WTC11 (cell line): Measurements from ENCODE around the gene STIP1. TPM values are rescaled to one million over a fixed set of nuclear protein-coding genes. Genes with fewer than 3 reads are reported as not detected.

ENCODE experiments used
- ATAC-seq: fragments of 200-7000 bp; cut with Tn5 transposase; 2 replicates; pipeline ENCODE4 v1.10.0; 2021; ENCODE audit warnings: mild to moderate bottlenecking, moderate library complexity
- CTCF ChIA-PET: fragments of 300-600 bp; sonication (Branson Sonifier 250); formaldehyde crosslinking; loops from one replicate; lab custom pipeline; 2021; ENCODE audit warnings: antibody characterized with exemption; lab: Charles Lee
- POLR2A ChIA-PET: fragments of 350-600 bp; sonication (Branson Sonifier 250); formaldehyde crosslinking; loops from one replicate; lab custom pipeline; 2021; ENCODE audit warnings: antibody characterized with exemption; lab: Charles Lee
- DNase-seq: peaks from one replicate; pipeline ENCODE4 v3.0.0; 2021; ENCODE audit warnings: low spot score
- H3K27ac Mint-ChIP-seq: 2 replicates; pipeline ENCODE4 v1.8.0; 2021; ENCODE audit warnings: mixed read lengths
- H3K27me3 Mint-ChIP-seq: 2 replicates; pipeline ENCODE4 v1.8.0; 2021; ENCODE audit warnings: low read depth, mild to moderate bottlenecking, moderate library complexity, mixed read lengths
- H3K36me3 Mint-ChIP-seq: 2 replicates; pipeline ENCODE4 v1.8.0; 2021; ENCODE audit warnings: mixed read lengths
- H3K4me1 Mint-ChIP-seq: 2 replicates; pipeline ENCODE4 v1.8.0; 2022; ENCODE audit warnings: mixed read lengths
- H3K4me3 Mint-ChIP-seq: 2 replicates; pipeline ENCODE4 v1.8.0; 2021; ENCODE audit warnings: mild to moderate bottlenecking, moderate library complexity, mixed read lengths
- H3K9me3 Mint-ChIP-seq: 2 replicates; pipeline ENCODE4 v1.8.0; 2021; ENCODE audit warnings: mixed read lengths
- CDX4 ChIP-seq: fragments of 250-450 bp; sonication (Bioruptor Pico); IDR thresholded peaks from 2 replicates; pipeline ENCODE4 v1.9.0; 2021; ENCODE audit warnings: moderate library complexity, mild to moderate bottlenecking, inconsistent platforms, borderline replicate concordance
- CREM ChIP-seq: sonication (generic); formaldehyde crosslinking; IDR thresholded peaks from 2 replicates; pipeline ENCODE4 v1.8.1; 2022; ENCODE audit warnings: mild to moderate bottlenecking, missing genetic modification reagents, moderate library complexity
- CTCF ChIP-seq: fragments of 200-600 bp; IDR thresholded peaks from 2 replicates; pipeline ENCODE4 v1.8.0; 2022; ENCODE audit warnings: antibody characterized with exemption
- E2F4 ChIP-seq: sonication (generic); formaldehyde crosslinking; IDR thresholded peaks from 2 replicates; pipeline ENCODE4 v1.8.1; 2022; ENCODE audit warnings: low read depth, mild to moderate bottlenecking, moderate library complexity, missing genetic modification reagents, borderline replicate concordance
- NR2C2 ChIP-seq: sonication (generic); formaldehyde crosslinking; IDR thresholded peaks from 2 replicates; pipeline ENCODE4 v1.8.0; 2022; ENCODE audit warnings: mild to moderate bottlenecking, missing genetic modification reagents
- SMAD4 ChIP-seq: sonication (generic); formaldehyde crosslinking; IDR thresholded peaks from 2 replicates; pipeline ENCODE4 v1.8.0; 2022; ENCODE audit warnings: mild to moderate bottlenecking, missing genetic modification reagents
- TP53 ChIP-seq: sonication (generic); formaldehyde crosslinking; IDR thresholded peaks from 2 replicates; pipeline ENCODE4 v1.8.1; 2023; ENCODE audit warnings: mild to moderate bottlenecking, missing genetic modification reagents
- ZNF219 ChIP-seq: sonication (generic); formaldehyde crosslinking; IDR thresholded peaks from 2 replicates; pipeline ENCODE4 v1.8.0; 2023; ENCODE audit warnings: missing genetic modification reagents, mild to moderate bottlenecking, borderline replicate concordance
- ZNF281 ChIP-seq: sonication (generic); formaldehyde crosslinking; IDR thresholded peaks from 2 replicates; pipeline ENCODE4 v1.8.0; 2023; ENCODE audit warnings: mild to moderate bottlenecking, missing genetic modification reagents
- ZNF416 ChIP-seq: fragments of 250-450 bp; sonication (Bioruptor Pico); IDR thresholded peaks from 2 replicates; pipeline ENCODE4 v1.9.0; 2021; ENCODE audit warnings: mild to moderate bottlenecking, inconsistent platforms
- total RNA-seq: library from RNA; stranded (reverse); gene quantifications from 3 replicates; pipeline ENCODE4 v1.2.3, GENCODE V29; 2021
- TF ChIP-seq, protein P1 (sequence below): sonication (generic); formaldehyde crosslinking; IDR thresholded peaks from 2 replicates; pipeline ENCODE4 v1.8.0; 2022; ENCODE audit warnings: mild to moderate bottlenecking, missing genetic modification reagents
- TF ChIP-seq, protein P2 (sequence below): fragments of 250-450 bp; sonication (Bioruptor Pico); IDR thresholded peaks from 2 replicates; pipeline ENCODE4 v1.9.0; 2021; ENCODE audit warnings: mild to moderate bottlenecking

Gene STIP1
- total RNA-seq, 1 experiment from 2014 or later, result 296 TPM

DNA sequence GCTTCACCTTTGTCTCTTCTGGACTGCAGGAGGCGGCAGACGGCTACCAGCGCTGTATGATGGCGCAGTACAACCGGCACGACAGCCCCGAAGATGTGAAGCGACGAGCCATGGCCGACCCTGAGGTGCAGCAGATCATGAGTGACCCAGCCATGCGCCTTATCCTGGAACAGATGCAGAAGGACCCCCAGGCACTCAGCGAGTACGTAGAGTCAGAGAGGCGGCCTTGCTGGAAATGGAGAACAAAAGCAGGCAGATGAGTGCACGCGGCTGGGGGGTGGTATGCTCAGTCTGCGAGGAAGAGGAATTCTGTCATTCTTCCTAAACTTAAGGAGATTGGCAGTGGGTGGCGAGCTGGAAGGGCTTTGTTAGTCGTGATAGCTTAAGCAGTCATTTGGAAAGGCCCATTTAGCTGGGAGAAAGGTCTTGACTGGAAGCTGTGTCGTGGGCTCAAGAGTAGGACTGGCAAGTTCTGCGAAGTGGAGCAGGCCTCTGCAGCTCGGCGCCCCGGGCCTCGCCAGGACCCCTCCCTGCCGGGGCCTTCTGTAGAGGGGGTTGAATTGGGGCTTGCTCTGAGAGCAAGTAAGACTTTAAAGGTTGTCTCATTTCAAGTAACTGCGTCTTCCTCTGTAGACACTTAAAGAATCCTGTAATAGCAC lies 17.6 kb downstream of the STIP1 start:
- Mint-ChIP-seq H3K27me3 (no peaks in the 10 kb centered on the region), H3K27ac (peak overlapping the region; percentile 88; the same call in 1 of the 2 replicates), H3K36me3 (peaks cover 57% of the 10 kb centered on the region), H3K9me3 (no peaks in the 10 kb centered on the region), H3K4me3 (no peak overlapping the region), H3K4me1 (peaks cover 6% of the 10 kb centered on the region)
- ChIA-PET CTCF (interaction anchor here (0.7 to 5.4 kb wide), 12 partner anchors 12 to 196 kb away, joined by 3 to 76 read pairs (median 8); partner anchors contain the start of genes NUDT22, PLCB3, STIP1 and TRPT1), POLR2A (interaction anchor here (0.9 kb wide), 1 partner anchor 38 kb away, joined by 3 read pairs; the partner anchor contains the start of gene FKBP2)
- no peak for DNase-seq
- no peak for ATAC-seq
- TF ChIP-seq ZNF219, result no peak
- TF ChIP-seq TP53 (CRISPR knock-in tag), result no peak

- H3K27me3 Mint-ChIP-seq, result no peaks in the 10 kb centered on the region
- no peak for TF ChIP-seq SMAD4 (CRISPR knock-in tag)
- no peak for TF ChIP-seq E2F4 (CRISPR knock-in tag)
- no peak for TF ChIP-seq CREM
- TF ChIP-seq NR2C2 (CRISPR knock-in tag), result no peak
- no peak for TF ChIP-seq ZNF281 (CRISPR knock-in tag)
- no peak for TF ChIP-seq CDX4 (CRISPR knock-in tag)
- TF ChIP-seq, protein P1, sequence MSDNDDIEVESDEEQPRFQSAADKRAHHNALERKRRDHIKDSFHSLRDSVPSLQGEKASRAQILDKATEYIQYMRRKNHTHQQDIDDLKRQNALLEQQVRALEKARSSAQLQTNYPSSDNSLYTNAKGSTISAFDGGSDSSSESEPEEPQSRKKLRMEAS (CRISPR knock-in tag), result no peak
- TF ChIP-seq, protein P2, sequence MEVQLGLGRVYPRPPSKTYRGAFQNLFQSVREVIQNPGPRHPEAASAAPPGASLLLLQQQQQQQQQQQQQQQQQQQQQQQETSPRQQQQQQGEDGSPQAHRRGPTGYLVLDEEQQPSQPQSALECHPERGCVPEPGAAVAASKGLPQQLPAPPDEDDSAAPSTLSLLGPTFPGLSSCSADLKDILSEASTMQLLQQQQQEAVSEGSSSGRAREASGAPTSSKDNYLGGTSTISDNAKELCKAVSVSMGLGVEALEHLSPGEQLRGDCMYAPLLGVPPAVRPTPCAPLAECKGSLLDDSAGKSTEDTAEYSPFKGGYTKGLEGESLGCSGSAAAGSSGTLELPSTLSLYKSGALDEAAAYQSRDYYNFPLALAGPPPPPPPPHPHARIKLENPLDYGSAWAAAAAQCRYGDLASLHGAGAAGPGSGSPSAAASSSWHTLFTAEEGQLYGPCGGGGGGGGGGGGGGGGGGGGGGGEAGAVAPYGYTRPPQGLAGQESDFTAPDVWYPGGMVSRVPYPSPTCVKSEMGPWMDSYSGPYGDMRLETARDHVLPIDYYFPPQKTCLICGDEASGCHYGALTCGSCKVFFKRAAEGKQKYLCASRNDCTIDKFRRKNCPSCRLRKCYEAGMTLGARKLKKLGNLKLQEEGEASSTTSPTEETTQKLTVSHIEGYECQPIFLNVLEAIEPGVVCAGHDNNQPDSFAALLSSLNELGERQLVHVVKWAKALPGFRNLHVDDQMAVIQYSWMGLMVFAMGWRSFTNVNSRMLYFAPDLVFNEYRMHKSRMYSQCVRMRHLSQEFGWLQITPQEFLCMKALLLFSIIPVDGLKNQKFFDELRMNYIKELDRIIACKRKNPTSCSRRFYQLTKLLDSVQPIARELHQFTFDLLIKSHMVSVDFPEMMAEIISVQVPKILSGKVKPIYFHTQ (CRISPR knock-in tag), result no peak
- TF ChIP-seq ZNF416, result no peak
- no peak for ATAC-seq
- peak overlapping the region; percentile 88; the same call in 1 of the 2 replicates for H3K27ac Mint-ChIP-seq
- H3K4me1 Mint-ChIP-seq, result peaks cover 6% of the 10 kb centered on the region
- POLR2A ChIA-PET, result interaction anchor here (0.9 to 1.1 kb wide), 3 partner anchors 13 to 37 kb away, joined by 3 read pairs; partner anchors contain the start of gene FKBP2
- CTCF ChIA-PET, result interaction anchor here (0.6 to 5.4 kb wide), 45 partner anchors 10 to 286 kb away, joined by 3 to 76 read pairs (median 5); partner anchors contain the start of genes BAD, FKBP2, NUDT22 and PLCB3
- H3K9me3 Mint-ChIP-seq, result no peaks in the 10 kb centered on the region
- no peak for DNase-seq
- H3K4me3 Mint-ChIP-seq, result no peak overlapping the region
- peaks cover 52% of the 10 kb centered on the region for H3K36me3 Mint-ChIP-seq
Observed at GRCh38 chr11:64204080-64204440, 18.1 kb downstream of the STIP1 start.

- no peaks in the 10 kb centered on the region for H3K27me3 Mint-ChIP-seq
Observed at GRCh38 chr11:64204464-64204989, 18.6 kb downstream of the STIP1 start.

More at GRCh38 chr11:64204464-64204989, 18.6 kb downstream of the STIP1 start:
- ChIA-PET POLR2A (interaction anchor here (0.9 to 1.1 kb wide), 3 partner anchors 13 to 37 kb away, joined by 3 read pairs; partner anchors contain the start of gene FKBP2), CTCF (interaction anchor here (0.6 to 5.4 kb wide), 46 partner anchors 10 to 285 kb away, joined by 3 to 76 read pairs (median 5); partner anchors contain the start of genes BAD, FKBP2, NUDT22 and PLCB3)
- peak; percentile 88 for ATAC-seq
- peak overlapping the region; percentile 88 for H3K27ac Mint-ChIP-seq
- H3K36me3 Mint-ChIP-seq, result peaks cover 49% of the 10 kb centered on the region
- TF ChIP-seq E2F4 (CRISPR knock-in tag) (no peak), CTCF (peak; percentile 31; the same call in 1 of the 2 replicates)
- H3K9me3 Mint-ChIP-seq, result no peaks in the 10 kb centered on the region
- peak; percentile 82 for DNase-seq
- no peak overlapping the region for H3K4me3 Mint-ChIP-seq
- peaks cover 6% of the 10 kb centered on the region for H3K4me1 Mint-ChIP-seq
